WERI-Rb-1 (cell line): ENCODE results near the gene TOX3.

Source experiments
- DNase-seq: peaks from one replicate; pipeline ENCODE4 v3.0.0-alpha.2; 2020
- H3K27ac ChIP-seq: fragments of 250-450 bp; sonication (Bioruptor Pico); 2 replicates; pipeline ENCODE4 v1.5.1; 2020; ENCODE audit warnings: mild to moderate bottlenecking, moderate library complexity
- H3K27me3 ChIP-seq: fragments of 250-450 bp; sonication (Bioruptor Pico); 2 replicates; pipeline ENCODE4 v1.5.1; 2021; ENCODE audit warnings: mild to moderate bottlenecking, low read depth, moderate library complexity; ENCODE audit not compliant: insufficient read depth, severe bottlenecking
- H3K36me3 ChIP-seq: fragments of 250-450 bp; sonication (Bioruptor Pico); 2 replicates; pipeline ENCODE4 v1.5.1; 2020; ENCODE audit warnings: mild to moderate bottlenecking, moderate library complexity
- H3K4me3 ChIP-seq: 2 replicates; pipeline ENCODE4 v1.5.1; 2011; ENCODE audit warnings: low read depth, mild to moderate bottlenecking, control low read depth, low read length
- H3K9me3 ChIP-seq: fragments of 250-450 bp; sonication (Bioruptor Pico); 2 replicates; pipeline ENCODE4 v1.5.1; 2021; ENCODE audit warnings: mild to moderate bottlenecking, moderate library complexity; ENCODE audit not compliant: severe bottlenecking
- CTCF ChIP-seq: IDR thresholded peaks from 2 replicates; pipeline ENCODE4 v1.5.1; 2011; ENCODE audit warnings: low read depth, mild to moderate bottlenecking, control low read depth, inconsistent platforms, low read length

TOX3 gene

GRCh38 chr16:52547004-52547833, at the start of gene TOX3:
TOX3 (minus strand) TSS chr16:52547143; CDS start chr16:52546723, 420 bp downstream.
- peak; percentile 61 for DNase-seq
- peak within 1 kb of the TSS; percentile 62 for H3K4me3 ChIP-seq
- no peak for TF ChIP-seq CTCF
- no peaks in the 10 kb centered on the region for H3K27me3 ChIP-seq
- H3K27ac ChIP-seq, result peak within 1 kb of the TSS; percentile 61
- H3K9me3 ChIP-seq, result no peaks in the 10 kb centered on the region
- no peaks in the 10 kb centered on the region for H3K36me3 ChIP-seq

DNA sequence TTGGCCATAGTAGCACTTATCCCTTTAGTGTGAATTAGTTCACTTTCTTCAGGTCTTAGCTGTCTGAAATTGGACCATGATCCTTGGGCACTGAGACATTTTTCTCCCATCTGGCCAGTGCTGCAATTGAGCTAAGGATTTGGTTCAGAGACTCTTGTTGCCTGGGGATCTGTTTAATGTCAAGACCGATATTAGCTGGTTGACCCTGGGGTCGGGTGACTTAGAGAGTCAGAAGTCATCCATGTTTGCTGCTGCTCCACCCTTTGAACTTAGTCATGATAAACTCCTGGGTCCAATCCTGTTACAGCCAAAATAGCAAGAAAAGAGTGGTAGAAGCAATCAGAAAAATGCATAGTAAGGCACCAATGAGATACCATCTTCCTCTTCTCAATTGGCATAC, 45.8 kb upstream of the TOX3 start:
- Histone ChIP-seq H3K4me3 (no peak overlapping the region), H3K9me3 (no peaks in the 10 kb centered on the region), H3K36me3 (no peaks in the 10 kb centered on the region), H3K27me3 (no peaks in the 10 kb centered on the region), H3K27ac (no peak overlapping the region)
- TF ChIP-seq CTCF, result no peak
- peak; percentile 13 for DNase-seq

DNA sequence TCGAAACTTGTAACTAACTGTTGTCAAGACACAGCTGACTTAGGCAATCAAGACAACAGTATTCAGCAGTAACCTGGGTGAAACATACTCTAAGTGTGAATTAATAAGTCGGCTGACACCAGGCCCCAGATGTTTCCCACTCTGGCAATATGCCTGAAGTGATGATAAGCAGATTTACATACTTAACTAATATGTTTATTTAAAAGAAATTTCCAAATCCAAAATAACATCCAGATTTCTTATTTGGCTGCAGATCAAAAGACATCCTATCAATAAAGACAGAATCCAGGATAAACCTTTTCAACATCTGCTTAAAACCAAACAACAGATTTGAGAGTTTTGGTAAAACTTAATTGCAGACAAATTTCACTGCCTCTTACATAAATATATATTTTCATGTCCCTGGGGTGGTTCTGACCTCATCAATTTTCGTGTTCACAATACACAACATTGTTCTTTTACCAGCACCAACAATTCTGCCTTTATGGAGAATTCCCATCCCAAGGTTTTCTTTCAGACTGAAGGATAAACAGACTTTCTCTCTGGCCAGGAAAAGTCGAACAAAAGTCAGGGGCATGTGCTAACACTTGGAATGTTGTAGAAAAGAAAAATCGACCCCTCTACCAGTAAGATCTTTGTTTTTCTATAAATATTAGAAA, 45.1 kb upstream of the TOX3 start:
- no peaks in the 10 kb centered on the region for H3K27me3 ChIP-seq
- no peaks in the 10 kb centered on the region for H3K9me3 ChIP-seq
- no peaks in the 10 kb centered on the region for H3K36me3 ChIP-seq
- no peak for TF ChIP-seq CTCF
- no peak overlapping the region for H3K4me3 ChIP-seq
- DNase-seq, result no peak
- H3K27ac ChIP-seq, result no peak overlapping the region

DNA sequence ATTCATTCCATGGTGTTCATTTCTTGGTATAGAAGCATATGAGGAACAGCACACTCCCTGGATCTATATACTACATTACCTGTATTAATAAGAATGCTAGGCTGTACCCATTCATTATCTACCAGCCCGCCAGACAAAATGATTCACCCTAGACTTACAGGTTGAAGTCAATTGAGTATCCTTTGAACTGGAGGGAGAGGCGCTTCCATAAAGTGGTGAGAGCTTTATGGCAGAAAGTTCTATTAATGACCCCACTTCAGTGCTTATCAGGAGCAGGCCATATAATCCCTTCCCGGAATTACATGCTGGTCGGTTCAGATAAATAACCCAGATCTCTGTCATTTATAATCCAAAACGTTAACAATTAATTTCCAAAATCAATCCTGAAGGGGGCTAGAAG, 44.5 kb upstream of the TOX3 start:
- no peaks in the 10 kb centered on the region for H3K9me3 ChIP-seq
- no peak overlapping the region for H3K27ac ChIP-seq
- DNase-seq, result no peak
- H3K36me3 ChIP-seq, result no peaks in the 10 kb centered on the region
- H3K4me3 ChIP-seq, result no peak overlapping the region
- no peak for TF ChIP-seq CTCF
- no peaks in the 10 kb centered on the region for H3K27me3 ChIP-seq

GRCh38 chr16:52586159-52586558, 39.2 kb upstream of the TOX3 start:
- H3K4me3 ChIP-seq, result no peak overlapping the region
- TF ChIP-seq CTCF, result no peak
- no peak for DNase-seq
- H3K27ac ChIP-seq, result no peak overlapping the region
- H3K36me3 ChIP-seq, result no peaks in the 10 kb centered on the region
- H3K9me3 ChIP-seq, result no peaks in the 10 kb centered on the region
- H3K27me3 ChIP-seq, result no peaks in the 10 kb centered on the region
